ENCODE data around the gene RREB1. TPM values are rescaled to one million over a fixed set of nuclear protein-coding genes. Genes with fewer than 3 reads are reported as not detected.

RREB1 gene
- total and polyA plus RNA-seq, 7 donors: 6.0 to 31.9 (median 20.7) TPM

DNA sequence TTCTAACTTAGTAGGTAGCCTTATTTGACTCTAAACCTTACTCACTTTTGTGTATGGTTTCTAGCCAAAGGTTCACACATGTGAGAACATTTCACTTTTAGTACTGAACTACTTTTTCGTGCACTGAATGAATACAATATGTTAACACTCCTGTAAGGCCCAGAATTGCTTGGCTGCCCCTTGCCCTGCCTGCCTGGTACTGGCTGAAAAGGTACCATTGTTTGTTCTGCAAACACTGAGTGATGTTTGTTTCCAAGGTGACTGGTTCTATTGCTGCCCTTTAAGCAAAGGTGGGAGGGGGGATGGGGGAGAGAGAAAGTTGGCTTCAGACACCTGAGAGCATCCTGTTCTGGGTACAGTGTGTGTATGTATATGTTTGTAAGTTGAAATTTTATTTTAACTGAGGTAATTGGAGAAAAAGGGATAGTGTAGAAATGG is 31.2 kb downstream of the RREB1 start:
- no peak overlapping the region for H3K4me3 ChIP-seq
- WGBS, 2 donors: 17 to 53% methylated on average over 1 of the region's 1 CpG
- no peak for DNase-seq
- intact Hi-C loops (cut with DNase I): no loop called here
- H3K27me3 ChIP-seq: no peaks in the 10 kb centered on the region
- H3K36me3 ChIP-seq: no peaks in the 10 kb centered on the region
- peaks cover 0 to 74% (median 57%) of the 10 kb centered on the region in 4 donors for H3K4me1 ChIP-seq
- no peaks in the 10 kb centered on the region for H3K9me3 ChIP-seq
- H3K27ac ChIP-seq: peak overlapping the region; percentile 74 to 96 (median 86)
- TF ChIP-seq POLR2AphosphoS5 (IDR thresholded peaks at IDR 0.05): no peak
- TF ChIP-seq, protein P1, sequence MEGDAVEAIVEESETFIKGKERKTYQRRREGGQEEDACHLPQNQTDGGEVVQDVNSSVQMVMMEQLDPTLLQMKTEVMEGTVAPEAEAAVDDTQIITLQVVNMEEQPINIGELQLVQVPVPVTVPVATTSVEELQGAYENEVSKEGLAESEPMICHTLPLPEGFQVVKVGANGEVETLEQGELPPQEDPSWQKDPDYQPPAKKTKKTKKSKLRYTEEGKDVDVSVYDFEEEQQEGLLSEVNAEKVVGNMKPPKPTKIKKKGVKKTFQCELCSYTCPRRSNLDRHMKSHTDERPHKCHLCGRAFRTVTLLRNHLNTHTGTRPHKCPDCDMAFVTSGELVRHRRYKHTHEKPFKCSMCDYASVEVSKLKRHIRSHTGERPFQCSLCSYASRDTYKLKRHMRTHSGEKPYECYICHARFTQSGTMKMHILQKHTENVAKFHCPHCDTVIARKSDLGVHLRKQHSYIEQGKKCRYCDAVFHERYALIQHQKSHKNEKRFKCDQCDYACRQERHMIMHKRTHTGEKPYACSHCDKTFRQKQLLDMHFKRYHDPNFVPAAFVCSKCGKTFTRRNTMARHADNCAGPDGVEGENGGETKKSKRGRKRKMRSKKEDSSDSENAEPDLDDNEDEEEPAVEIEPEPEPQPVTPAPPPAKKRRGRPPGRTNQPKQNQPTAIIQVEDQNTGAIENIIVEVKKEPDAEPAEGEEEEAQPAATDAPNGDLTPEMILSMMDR (IDR thresholded peaks at IDR 0.05): no peak
- no peak for TF ChIP-seq EP300 (IDR thresholded peaks at IDR 0.05)
- no peak for TF ChIP-seq POLR2A (IDR thresholded peaks at IDR 0.05)

DNA sequence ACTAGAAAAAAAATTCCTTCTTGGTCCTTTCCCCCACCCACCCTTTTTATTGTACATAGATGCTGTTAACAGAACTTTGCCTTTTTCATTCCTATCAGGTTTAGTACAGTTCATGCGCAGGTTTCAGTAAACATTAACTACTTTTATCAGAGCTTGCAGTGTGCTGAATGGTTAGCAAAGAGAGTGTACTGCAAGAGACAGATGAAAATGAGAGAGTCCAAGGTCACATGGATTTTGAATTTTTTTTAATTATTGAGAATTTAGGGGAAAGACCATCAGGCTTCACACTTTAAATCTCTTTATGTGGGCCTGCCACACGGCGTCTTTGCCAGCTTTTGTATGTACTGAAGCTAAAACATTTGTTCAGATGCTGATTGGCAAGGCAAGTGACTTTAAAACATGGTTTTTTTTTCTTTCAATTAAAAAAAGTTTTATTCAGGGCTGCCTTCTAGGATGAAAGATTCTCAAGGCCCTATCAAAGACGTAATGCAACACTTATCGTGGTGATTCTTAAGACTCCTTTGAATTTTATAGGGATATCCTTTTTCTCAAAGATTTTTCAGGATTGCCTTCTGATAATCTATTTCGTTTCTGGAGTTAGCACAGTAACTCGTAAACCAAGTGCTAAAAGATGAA is 32.2 kb downstream of the RREB1 start:
- Histone ChIP-seq H3K4me1 (peaks cover 0 to 82% (median 65%) of the 10 kb centered on the region in 4 donors), H3K27me3 (no peaks in the 10 kb centered on the region), H3K27ac (peak overlapping the region; percentile 91 to 96 (median 94)), H3K4me3 (peak overlapping the region in 2 of 4 donors; percentile 65 to 71), H3K9me3 (no peaks in the 10 kb centered on the region), H3K36me3 (no peaks in the 10 kb centered on the region)
- 22 to 71% methylated on average over 7 of the region's 7 CpGs for WGBS, 2 donors
- no peak for DNase-seq
- intact Hi-C loops (cut with DNase I): no loop called here
- TF ChIP-seq POLR2AphosphoS5 (IDR thresholded peaks at IDR 0.05): no peak
- TF ChIP-seq, protein P1 (IDR thresholded peaks at IDR 0.05): no peak
- TF ChIP-seq EP300 (IDR thresholded peaks at IDR 0.05): no peak
- TF ChIP-seq POLR2A (IDR thresholded peaks at IDR 0.05): no peak

DNA sequence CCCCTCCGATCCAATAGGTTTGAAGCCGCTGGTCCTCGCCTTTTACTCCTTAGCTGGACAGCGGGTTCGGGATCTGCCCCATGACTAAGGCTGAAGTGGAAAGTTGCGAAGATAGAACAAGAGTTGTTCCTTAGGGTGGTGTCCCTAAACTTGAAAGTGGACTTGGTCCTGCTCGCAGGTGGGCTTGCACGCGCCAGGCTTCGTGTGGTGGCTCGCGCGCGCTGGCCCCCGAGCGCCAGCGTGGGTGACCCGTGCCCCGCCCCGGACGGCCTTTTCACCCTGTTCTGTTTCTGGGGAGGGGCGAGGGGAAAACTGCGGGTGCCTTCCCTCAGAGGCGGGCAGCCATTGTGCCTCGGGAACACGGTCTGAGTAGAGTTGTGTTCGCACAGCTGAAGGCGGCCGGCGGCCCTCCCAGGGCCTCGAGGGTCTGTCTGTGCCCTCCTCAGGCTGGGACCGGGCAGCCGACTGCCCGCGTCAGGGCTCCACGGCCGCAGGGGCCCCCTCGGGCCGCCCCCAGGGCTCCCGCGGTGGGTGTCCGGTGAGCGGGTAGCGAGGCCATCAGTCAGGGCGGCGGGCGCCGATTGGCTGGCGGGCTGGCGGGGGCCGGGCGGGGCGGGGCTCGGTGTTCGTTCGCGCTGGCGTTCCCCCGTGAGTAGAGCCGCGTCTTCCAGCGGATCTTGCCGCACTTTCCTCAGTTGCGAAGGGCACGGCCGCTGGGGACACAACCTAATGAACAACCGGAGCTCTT is 33.0 kb downstream of the RREB1 start:
- no peaks in the 10 kb centered on the region for H3K36me3 ChIP-seq
- peak overlapping the region; percentile 50 to 74 (median 68) for H3K4me3 ChIP-seq
- TF ChIP-seq, protein P1 (IDR thresholded peaks at IDR 0.05): no peak
- TF ChIP-seq POLR2A (IDR thresholded peaks at IDR 0.05): peak; percentile 56 to 72
- no peak for TF ChIP-seq EP300 (IDR thresholded peaks at IDR 0.05)
- peak; percentile 76 to 95 (median 92) for TF ChIP-seq POLR2AphosphoS5 (IDR thresholded peaks at IDR 0.05)
- WGBS, 2 donors: 1 to 4% methylated on average over 67 of the region's 67 CpGs
- no peaks in the 10 kb centered on the region for H3K27me3 ChIP-seq
- peak overlapping the region; percentile 91 to 96 (median 94) for H3K27ac ChIP-seq
- intact Hi-C loops (cut with DNase I): no loop called here
- peaks cover 0 to 82% (median 69%) of the 10 kb centered on the region in 4 donors for H3K4me1 ChIP-seq
- peak; percentile 95 for DNase-seq
- no peaks in the 10 kb centered on the region for H3K9me3 ChIP-seq

DNA sequence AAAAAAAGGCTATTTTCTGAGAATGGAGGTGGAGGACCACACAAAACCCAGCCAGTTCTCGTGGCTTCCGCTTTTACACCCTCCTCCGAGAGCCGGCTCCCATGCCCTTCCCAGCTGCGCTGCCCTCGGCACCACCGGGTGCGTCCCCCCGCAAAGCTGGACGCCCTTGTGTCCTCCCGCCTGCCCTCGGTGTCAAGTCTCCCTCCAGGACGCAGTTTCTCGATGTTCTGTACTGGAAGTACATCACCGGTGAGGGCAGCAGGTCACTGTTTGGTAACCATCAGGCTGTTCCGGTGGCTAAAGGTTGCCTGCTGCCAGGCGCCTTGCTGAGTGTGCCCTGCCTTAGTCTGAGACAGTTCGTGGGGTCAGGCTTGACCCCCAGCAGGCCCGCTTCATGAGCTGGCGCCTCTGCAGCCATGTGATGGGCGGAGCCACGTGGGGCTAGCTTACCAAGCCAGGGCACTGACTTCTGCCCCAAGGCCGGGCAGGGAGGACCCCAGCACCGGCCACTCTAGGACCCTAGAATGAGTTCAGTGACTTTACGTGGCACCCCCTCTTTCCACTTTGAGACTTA is 34.6 kb downstream of the RREB1 start:
- H3K4me1 ChIP-seq: peaks cover 0 to 92% (median 78%) of the 10 kb centered on the region in 4 donors
- TF ChIP-seq, protein P1 (IDR thresholded peaks at IDR 0.05): no peak
- TF ChIP-seq POLR2A (IDR thresholded peaks at IDR 0.05) (no peak), EP300 (IDR thresholded peaks at IDR 0.05) (no peak), POLR2AphosphoS5 (IDR thresholded peaks at IDR 0.05) (no peak)
- WGBS, 2 donors: 93 to 96% methylated on average over 25 of the region's 25 CpGs
- no peaks in the 10 kb centered on the region for H3K36me3 ChIP-seq
- H3K27ac ChIP-seq: peak overlapping the region; percentile 91 to 96 (median 94)
- H3K9me3 ChIP-seq: no peaks in the 10 kb centered on the region
- H3K4me3 ChIP-seq: peak overlapping the region in 1 of 4 donors; percentile 65
- H3K27me3 ChIP-seq: no peaks in the 10 kb centered on the region
- intact Hi-C loops (cut with DNase I): no loop called here
- DNase-seq: no peak

All from sigmoid colon (tissue), 7 donors.